ENCODE results near the gene NKPD1.

The NKPD1 gene

DNA sequence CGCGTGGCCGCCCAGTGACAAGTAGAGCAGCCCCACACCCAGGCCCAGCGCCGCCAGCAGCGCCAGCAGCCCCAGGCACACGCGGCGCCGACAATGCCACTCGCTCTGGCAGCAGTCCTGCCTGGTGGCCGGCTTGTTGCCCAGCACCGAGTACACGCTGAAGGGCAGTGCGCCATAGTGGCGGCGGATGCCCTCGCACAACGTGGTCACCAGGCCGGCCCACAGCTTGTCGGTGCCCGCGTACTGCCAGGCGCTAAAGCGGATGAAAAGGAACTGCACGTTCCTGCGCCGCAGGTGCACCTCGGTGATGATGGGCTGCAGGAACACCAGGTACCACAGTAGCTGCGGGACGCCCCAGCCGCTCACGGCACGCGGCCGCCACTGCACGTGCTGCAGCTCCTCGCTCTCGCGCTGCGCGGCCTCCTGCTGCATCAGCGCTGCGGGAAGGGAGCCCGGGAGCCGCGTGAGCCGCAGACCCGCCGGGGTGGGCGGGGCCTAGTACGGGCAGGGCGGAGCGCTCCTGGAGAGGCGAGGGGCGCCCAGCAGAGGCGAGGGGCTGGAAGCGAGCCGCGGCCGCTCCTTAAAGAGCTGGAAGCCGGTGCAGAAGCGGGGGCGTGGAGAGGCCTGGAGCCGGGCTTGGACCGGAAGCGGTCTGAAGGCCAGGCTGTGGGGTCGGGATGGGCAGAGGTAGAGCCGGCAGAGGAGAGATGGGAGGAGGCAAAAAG, 7.3 kb downstream of the NKPD1 start:
- DNase-seq: no peak

DNA sequence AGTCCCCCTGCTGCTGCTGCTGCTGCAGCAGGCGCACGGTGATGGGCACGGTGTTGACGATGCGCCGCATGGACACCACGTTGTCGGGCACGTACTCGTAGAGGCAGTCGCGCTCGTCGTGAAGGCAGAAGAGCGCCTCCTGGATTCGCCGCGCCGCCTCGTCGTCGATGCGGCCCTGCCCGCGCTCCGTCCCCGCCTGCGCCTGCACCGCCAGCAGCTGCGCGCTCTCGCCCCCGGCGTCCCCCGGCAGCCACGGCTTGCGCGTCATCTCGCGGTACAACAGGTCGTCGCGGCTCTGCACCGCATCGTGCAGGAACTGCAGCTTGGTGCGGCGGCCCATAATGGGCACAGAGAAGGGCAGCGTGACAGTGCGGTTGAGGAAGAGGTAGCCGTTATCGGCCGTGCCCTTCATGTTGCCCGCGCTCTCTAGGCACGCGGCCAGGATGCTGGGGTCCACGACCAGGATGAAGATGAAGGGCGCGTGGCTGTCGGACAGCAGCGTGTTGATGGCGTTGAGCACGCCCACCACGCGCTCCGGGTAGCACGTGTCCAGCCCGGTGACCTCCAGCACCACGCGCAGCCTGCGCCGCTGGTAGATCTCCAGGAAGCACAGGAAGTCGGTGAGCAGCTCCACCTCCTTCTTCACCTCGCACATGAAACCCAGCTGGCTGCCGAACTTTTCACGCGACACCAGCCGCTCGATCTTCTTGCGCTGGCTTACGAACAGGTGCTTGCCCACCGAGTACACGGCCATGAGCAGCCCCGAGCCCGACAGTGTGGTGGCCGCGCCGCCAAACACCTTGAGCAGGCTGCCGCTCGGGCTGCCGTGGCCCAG, 8.1 kb downstream of the NKPD1 start:
- no peak for DNase-seq

DNA sequence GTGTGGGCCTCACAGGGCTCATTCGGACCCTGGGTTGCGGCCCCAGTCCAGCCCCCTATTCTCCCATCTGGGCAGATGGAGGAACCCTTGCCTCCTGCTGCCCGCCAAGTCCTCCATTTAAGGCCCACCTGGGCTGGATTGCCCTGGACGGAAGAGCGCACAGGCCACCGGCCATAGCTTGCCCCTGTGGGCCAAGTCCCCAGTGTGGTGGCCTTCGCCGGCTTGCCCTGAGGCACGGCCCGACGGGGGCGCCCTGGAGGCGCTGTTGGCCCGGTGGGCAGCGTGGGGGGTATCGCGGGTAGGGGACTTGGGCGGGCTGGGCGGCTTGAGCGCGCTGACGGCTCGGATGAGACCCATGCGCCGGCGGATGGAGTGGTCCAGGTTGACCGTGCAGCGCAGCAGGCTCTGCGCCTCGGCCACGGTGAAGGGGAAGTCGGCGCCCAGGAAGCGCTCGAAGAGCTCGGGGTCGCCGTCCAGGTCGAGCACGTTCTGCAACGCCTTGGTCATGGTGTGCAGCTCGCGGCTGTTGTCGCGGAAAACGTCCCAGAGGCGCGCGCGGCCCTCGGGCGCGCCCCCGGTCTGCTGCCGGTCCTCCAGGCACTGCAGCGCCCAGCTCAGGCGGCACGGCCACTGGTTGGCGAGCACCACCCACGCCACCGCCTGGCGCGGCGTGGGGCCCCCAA, 8.8 kb downstream of the NKPD1 start:
- no peak for DNase-seq

DNA sequence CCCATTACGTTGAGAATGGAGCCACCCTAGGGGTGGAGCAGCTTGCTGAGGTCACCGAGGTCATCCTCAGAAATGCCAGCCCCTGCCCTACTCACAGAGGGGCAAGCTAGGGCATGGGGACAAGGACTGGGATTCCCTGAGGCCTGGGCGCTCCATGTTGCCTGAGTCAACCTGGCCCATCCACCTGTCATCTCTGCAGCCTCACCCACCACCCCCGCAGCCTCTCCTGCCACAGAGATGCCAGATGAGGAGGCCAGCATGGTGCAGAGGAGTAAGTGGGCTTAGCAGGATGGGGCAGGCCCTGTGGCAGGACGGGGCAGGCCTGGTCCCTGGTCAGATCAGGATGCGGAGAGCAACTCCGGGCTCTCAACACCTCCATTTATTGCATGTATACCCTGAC, 9.5 kb downstream of the NKPD1 start:
- no peak for DNase-seq

DNA sequence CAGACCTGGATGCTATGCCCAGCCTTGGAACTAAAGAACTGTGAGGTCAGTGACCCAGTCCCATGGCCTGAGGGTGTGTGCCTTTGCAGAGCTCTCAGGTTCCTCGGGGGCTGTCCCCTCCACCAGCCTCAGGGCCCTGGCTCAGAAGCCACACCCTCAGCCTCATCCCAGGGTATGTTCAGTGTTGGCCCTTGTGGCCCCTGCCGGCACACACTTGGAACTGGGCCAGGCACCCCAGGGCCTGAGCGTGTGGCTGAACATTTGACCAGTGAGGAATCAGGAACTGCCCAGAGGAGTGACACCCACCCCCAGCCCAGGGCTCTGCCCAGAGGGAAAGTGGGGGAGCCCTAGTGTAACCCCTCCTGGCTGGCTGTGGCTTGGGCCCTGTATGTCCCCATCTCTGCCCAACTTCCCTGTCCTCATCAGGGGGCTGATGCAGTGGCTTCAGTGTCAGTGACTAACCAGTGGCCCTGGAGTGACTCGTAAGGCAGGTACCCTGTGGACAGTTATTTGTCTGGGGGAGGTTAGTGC, 10.0 kb downstream of the NKPD1 start:
- no peak for DNase-seq

DNA sequence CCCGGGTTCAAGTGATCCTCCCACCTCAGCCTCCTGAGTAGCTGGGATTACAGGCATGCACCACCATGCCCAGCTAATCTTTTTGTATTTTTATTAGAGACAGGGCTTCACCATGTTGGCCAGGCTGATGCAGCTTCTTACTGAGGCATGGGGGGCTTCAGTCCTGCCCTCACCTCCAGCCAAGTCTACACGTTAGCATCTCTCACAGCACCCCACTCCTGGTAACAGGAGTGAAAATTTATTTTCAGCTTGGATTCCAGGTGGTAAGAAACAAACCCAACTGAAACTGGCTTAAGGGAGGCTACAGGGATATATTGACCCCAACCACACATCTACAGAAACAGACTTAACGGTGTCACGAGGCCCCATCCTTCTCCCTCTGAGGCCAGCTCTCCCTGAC, 10.6 kb downstream of the NKPD1 start:
- DNase-seq: no peak

DNA sequence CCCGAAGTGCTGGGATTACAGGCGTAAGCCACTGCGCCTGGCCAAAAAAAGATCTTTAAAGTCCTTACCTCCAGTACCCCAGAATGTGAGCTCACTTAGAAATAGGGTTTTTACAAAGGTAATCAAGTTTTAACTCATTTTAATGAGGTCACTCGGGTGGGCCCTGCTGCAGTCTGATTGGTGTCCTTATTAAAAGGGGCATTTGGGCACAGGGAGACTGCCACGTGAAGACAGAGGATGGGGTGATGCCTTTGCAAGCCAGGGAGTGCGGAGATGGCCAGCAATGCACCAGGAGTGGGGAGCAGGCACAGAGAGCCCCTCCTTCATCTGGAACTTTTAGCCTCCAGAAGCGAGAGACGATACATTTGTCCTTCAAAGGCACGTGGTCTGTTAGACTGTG, 11.7 kb downstream of the NKPD1 start:
- DNase-seq: no peak

DNA sequence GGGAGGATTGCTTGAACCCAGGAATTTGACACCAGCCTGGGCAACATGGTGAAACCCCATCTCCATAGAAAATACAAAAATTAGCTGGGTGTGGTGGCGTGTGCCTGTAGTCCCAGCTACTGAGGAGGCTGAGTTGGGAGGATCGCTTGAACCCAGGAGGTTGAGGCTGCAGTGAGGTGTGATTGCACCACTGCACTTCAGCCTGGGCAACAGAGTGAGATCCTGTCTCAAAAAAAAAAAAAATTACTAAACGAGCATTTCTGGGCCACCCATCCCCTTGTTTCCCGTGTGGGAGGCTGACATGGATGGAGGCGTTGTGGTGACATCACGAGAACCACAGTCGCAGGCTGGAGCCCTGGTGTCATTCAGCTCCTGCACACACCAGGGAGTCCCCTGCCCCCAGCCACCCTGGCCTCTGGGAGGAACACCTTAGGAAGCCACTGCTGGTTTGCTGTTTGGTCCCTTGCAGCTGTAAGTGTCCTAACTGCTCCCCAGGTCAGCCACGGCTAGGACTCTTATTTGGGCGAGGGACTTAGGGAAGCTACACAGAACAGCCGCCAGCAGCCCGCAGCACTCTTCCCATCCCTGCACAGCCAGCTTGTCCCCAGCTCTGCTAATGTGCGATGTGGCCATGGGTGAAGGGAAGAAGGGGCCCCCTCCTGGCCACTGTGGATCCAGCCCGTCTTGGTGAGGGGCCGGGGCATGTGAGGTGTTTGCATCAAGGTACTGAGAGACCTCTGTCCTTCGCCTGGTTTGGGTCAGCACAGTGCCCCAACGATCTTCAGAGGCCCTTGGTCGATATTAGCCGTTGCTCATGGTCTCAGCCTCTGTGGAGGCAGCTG, 12.7 kb downstream of the NKPD1 start:
- DNase-seq: no peak

DNA sequence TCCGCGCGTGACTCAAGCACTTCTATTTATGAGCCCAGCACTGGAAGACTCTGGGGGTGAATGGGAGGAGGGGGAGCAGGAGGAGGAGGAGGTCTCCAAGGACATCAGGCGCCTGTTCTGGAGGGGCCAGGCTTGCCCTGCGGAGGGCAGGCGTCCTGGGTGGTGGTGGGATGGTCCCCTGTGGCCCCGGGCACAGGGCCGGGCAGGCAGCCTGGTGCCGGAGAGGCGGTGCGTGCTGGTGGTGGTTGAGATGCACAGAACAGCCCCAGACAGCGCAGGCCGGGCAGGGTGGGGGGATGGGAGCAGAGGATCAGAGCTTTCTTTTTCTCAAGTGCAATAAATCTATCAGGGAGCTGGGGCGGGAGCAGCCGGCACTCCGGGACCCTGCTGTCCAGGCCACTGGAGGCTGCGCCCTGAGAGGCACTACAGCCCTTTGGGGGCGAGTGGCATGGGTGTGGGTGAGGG, 14.0 kb downstream of the NKPD1 start:
- DNase-seq: no peak

DNA sequence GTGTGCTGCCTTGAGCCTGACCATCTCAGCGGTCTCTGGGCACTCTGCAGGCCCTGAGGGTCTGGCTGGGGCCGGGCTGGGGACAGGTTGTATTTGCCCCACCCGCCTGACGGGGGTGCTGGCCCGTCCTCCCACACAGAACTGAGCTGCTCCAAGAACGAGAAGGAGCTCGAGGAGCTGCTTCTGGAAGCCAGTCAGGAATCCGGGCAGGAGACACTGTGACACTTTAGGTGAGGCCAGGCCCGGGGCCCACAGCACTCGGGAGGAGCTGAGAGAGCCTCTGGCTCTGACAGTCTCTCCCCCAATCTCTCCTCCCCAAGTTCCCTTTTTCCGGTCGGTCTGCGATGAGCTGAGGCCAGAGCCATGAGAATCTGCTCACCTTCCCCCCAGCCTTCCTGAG, 14.5 kb downstream of the NKPD1 start:
- no peak for DNase-seq

DNA sequence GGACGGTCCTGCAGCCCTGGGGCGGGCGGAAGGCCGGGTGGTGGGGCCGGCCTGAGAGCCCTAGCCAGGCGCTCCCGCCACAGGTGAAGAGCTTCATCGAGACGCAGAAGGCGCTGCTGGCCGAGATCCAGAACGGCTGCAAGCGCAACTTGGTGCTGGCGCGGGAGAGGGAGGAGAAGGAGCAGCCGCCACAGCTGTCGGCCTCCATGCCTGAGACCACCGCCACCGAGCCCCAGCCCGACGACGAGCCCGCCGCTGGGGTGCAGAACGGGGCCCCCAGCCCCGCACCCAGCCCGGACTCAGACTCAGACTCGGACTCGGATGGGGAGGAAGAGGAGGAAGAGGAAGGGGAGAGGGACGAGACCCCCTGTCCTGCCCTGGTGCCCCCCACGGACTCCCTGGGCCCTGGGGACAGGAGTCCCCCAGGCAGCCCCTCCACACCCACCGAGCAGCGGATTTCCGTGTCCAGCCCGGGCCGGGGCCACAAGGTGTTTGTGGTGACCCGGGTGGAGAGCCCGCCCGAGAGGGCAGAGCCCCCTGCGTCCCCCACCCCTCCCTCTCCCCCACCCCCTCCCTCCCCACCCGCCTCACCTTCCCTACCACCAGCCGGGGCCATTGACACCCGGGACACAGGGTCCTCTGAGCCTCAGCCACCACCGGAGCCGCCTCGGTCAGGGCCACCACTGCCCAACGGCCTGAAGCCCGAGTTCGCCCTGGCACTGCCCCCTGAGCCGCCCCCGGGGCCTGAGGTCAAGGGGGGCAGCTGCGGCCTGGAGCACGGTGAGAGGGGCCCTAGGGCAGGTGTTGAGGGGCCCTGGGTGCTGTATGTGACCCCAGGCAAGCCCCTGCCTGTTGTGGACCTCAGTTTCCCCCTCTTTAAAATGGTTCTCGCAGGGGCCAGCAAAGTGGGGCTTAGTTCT, 15.3 kb downstream of the NKPD1 start:
- no peak for DNase-seq

DNA sequence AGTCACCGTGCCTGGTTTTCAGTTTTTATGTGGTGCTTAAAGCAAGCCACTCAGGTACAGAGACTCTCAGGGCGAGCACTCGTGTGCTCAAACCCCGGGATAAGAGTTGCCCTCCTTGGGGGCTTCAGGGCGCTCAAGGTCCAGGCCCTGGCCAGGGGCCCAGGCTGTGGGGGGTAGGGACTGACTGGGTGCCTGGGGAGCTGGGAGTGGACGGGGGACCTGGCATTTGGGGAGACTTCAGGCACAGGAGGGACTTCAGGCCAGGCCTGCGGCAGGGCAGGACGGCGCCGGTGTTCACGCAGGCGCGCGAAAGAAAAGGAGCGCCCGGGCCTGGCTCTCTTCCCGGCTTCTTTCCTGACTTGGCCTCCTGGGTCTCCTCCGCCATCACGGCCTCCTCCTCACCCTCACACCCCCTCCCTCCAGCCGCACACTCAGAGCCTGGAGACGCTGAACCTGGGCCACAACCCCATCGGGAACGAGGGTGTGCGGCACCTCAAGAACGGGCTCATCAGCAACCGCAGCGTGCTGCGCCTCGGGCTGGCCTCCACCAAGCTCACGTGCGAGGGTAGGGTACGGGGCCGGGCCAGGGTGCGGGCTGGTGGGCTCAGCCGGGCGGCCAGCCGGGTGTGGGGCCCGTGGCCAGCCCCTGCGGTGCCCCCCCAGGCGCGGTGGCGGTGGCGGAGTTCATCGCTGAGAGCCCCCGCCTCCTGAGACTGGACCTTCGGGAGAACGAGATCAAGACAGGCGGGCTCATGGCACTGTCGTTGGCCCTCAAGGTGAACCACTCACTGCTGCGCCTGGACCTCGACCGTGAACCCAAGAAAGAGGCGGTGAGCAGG, 16.1 kb downstream of the NKPD1 start:
- no peak for DNase-seq

DNA sequence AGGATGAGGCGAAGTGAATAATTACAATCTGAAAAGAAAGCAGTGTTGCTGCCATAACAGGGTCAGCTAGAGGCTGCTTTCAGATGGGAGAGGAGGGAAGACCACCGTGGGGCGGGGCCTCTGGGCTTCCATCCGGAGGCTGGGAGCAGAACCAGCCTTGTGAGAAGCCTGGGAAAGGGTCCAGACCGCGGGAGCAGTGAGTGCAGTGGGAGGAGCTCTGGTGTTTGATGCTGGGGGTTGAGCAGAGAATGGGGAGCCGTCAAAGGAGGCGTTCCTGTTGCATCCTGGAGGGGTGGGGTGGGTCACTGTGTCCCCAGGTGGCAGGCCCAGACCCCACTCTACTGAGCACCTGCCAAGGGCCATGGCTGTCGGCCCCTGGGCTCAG, 18.1 kb downstream of the NKPD1 start:
- no peak for DNase-seq

DNA sequence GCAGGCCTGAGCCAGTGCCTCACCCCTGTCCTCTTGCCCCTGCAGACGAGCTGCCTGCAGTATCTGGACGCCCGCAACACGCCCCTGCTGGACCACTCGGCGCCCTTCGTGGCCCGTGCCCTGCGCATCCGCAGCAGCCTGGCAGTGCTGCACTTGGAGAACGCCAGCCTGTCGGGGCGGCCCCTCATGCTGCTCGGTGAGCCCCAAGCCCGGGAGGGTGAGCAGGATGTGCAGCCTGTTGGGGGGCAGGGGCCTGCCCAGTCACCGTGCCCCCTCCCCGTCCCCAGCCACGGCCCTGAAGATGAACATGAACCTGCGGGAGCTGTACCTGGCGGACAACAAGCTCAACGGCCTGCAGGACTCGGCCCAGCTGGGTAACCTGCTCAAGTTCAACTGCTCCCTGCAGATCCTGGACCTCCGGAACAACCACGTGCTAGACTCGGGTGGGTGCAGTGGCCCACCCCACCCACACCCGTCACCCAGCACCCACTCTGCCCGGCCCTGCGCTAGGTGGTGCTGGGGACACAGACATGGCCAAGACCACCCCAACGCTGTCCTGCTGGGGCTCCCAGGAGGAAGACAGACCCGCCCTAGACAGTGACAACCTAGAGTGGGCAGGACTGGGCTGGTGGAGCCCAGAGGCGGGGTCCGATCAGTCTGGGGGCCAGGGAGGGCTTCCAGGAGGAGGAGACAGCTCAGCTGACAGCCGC, 18.6 kb downstream of the NKPD1 start:
- no peak for DNase-seq

DNA sequence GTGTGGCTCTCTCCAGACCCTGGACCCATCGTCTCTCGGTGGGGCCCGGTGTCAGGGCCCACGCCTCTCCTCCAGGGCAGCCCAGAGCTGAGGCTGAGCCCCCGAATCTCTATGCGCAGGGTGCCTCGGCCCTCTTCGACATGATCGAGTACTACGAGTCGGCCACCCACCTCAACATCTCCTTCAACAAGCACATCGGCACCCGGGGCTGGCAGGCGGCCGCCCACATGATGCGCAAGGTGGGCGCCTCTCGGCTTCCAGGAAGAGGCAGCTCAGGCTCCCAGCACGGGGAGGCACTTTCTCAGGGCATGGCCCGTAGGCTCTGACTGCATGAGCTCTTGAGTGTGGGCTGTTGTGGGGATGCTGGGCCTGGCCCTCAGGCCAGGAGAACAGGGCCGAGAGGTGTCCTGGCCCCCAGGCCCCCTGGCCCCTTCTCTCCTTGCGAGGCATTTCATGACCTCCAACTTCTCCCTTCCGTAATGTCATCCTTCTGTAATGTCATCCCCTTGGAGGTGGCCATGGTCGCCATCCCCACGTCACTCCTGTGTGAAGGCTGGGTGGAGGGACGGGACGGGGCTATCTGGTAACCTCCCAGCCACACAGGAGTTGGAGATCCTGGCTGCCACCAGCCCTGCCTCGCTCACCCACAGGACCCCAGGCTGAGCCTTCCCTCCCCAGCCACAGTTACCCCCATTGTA, 19.4 kb downstream of the NKPD1 start:
- DNase-seq: no peak

DNA sequence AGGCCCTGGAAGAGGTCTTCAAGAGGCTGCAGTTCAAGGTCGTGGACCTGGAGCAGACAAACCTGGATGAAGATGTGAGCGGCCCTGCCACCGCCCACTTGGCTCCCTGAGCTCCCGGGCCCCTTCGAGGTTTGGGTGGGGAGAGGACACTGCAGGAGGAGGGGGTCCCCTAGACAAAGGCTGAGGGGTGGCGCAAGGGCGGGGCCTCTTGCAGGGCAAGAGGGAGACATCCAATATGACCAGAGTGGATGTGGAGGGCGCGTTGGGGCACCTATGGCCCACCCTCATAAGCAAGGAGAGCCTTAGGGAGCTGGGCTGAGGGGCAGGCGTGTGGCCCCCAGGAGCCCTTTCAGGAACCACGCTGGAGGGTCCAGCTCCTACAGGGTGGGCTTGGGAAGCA, 20.2 kb downstream of the NKPD1 start:
- no peak for DNase-seq

DNA sequence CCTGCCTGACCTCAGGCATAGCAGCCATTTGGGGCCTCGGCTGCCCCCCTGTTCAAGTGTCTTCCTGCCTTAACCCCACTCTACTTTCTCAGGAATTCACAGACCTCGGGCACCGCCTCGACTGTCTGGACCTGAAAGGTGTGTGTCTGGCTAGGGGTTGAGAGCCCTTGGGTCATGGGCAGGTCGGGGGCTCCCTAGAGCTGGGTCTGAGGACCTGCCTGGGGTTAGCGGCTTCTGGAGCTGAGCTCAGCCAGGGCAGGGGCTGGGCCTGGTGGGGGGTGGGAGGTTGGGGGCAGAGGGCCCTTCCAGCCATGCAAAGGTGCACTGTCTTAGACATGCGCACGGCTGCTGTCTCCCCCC, 20.7 kb downstream of the NKPD1 start:
- no peak for DNase-seq

DNA sequence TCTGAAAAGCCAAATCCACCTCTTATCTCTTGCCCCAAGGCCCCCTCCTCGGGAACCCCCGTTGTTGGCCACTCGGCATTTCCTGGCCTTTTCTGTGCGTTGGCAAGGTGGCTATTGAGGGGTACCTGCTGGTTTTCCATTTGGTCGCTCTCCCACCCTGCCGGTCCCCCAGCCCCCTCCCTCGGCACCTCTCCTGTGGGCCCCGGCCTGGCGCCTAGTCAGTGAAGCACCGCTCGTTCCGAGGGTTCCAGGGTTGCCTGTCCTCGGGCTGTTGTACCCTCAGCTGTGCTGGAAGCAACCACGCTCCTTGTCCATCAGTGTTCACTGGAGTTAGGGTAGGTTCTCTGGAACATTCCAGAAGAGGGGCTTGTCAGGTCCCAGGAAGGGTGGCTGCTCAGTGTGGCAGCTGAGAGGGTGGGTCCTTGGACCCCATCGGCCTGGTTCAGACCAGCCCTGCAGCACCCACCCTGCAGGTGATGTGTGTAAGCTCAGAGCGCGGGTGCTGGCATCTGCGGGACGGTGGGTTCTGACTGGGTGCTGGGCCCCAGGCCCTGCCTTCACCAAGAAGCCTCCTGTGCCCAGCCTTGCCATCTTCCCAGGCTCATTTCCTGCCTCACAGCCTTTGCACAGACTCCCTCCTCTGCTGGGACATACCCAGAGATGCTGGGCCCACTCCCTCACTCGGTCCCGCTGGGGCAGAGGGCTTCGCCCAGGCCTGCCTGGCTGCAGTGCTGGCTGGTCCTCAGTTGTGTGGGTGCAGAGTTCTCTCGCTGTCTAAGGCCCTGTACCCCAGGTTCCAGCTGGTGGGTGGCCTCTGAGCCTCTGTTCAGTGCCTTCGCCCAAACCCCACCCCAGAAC, 21.3 kb downstream of the NKPD1 start:
- no peak for DNase-seq
